SH-SY5Y (cell line): ENCODE results near the gene BTNL9.

Experiments
- GATA2 ChIP-seq: IDR thresholded peaks from 2 replicates; pipeline ENCODE4 v1.6.1; 2011; ENCODE audit warnings: mild to moderate bottlenecking, low read depth, low read length
- GATA3 ChIP-seq: IDR thresholded peaks from 2 replicates; pipeline ENCODE4 v1.6.1; 2011; ENCODE audit warnings: low read depth, mild to moderate bottlenecking, low read length, moderate library complexity

DNA sequence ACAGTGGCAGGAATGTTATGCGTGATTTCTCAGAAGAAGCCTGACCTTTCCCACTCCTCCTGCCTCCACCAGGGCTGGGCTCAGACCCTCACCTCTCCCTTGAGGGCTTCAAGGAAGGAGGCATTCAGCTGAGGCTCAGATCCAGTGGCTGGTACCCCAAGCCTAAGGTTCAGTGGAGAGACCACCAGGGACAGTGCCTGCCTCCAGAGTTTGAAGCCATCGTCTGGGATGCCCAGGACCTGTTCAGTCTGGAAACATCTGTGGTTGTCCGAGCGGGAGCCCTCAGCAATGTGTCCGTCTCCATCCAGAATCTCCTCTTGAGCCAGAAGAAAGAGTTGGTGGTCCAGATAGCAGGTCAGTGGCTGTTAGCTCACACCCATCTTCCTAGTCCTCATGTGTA lies 9.9 kb downstream of the BTNL9 start:
- TF ChIP-seq GATA2 (no peak), GATA3 (no peak)
